GM21515 (cell line): ENCODE results near the gene CD46.
"Not testable (repeated sequence)": the region's sequence is repeated elsewhere in the genome, so short reads cannot be mapped to it uniquely, and the experiment has no call there.

Experiments
- ATAC-seq: cut with Tn5 transposase; IDR thresholded peaks from one replicate; pipeline ENCODE4 v1.9.1; 2021; ENCODE audit not compliant: unreplicated experiment

Gene CD46

GRCh38 chr1:207750631-207751305 lies 1.1 kb upstream of the CD46 start:
- ATAC-seq: no peak

- ATAC-seq: not testable (repeated sequence)
Observed at GRCh38 chr1:207751463-207751789, 428 bp upstream of the CD46 start.

- ATAC-seq: peak; percentile 35
Observed at GRCh38 chr1:207752456-207752998, 673 bp downstream of the CD46 start.

- ATAC-seq: no peak
Observed at GRCh38 chr1:207753611-207754010, 1.8 kb downstream of the CD46 start.

GRCh38 chr1:207754011-207754410 lies 2.2 kb downstream of the CD46 start:
- ATAC-seq: no peak

GRCh38 chr1:207754974-207755700 lies 3.3 kb downstream of the CD46 start:
- no peak for ATAC-seq

- no peak for ATAC-seq
Observed at GRCh38 chr1:207755846-207756693, 4.2 kb downstream of the CD46 start.

GRCh38 chr1:207762622-207763021 lies 10.8 kb downstream of the CD46 start:
- ATAC-seq: no peak

GRCh38 chr1:207763091-207763490 lies 11.2 kb downstream of the CD46 start:
- no peak for ATAC-seq

- no peak for ATAC-seq
Observed at GRCh38 chr1:207763972-207764371, 12.1 kb downstream of the CD46 start.

GRCh38 chr1:207766569-207766968 lies 14.7 kb downstream of the CD46 start:
- no peak for ATAC-seq

GRCh38 chr1:207770514-207770913 lies 18.7 kb downstream of the CD46 start:
- ATAC-seq: not testable (repeated sequence)

GRCh38 chr1:207776045-207776444 lies 24.2 kb downstream of the CD46 start:
- not testable (repeated sequence) for ATAC-seq

- ATAC-seq: not testable (repeated sequence)
Observed at GRCh38 chr1:207777412-207777811, 25.6 kb downstream of the CD46 start.

- no peak for ATAC-seq
Observed at GRCh38 chr1:207779008-207779407, 27.2 kb downstream of the CD46 start.

- no peak for ATAC-seq
Observed at GRCh38 chr1:207781312-207781711, 29.5 kb downstream of the CD46 start.

GRCh38 chr1:207787776-207788175 lies 35.9 kb downstream of the CD46 start:
- ATAC-seq: no peak

- no peak for ATAC-seq
Observed at GRCh38 chr1:207789386-207789785, 37.5 kb downstream of the CD46 start.

- ATAC-seq: no peak
Observed at GRCh38 chr1:207789792-207790787, 38.2 kb downstream of the CD46 start.

- ATAC-seq: no peak
Observed at GRCh38 chr1:207791290-207791689, 39.4 kb downstream of the CD46 start.
